ENCODE data around the gene ZNF576. TPM values are rescaled to one million over a fixed set of nuclear protein-coding genes. Genes with fewer than 3 reads are reported as not detected.

ZNF576 gene
- total and polyA plus RNA-seq, 2 of the 13 experiments (the other 11 are each of a cell fraction or from before 2014, with no cell fraction given), result 7.2 to 9.6 TPM

- TF ChIP-seq, protein P1, sequence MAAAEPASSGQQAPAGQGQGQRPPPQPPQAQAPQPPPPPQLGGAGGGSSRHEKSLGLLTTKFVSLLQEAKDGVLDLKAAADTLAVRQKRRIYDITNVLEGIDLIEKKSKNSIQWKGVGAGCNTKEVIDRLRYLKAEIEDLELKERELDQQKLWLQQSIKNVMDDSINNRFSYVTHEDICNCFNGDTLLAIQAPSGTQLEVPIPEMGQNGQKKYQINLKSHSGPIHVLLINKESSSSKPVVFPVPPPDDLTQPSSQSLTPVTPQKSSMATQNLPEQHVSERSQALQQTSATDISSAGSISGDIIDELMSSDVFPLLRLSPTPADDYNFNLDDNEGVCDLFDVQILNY (CRISPR knock-in tag; conservative IDR thresholded peaks at IDR 0.05), result peak; percentile 92
- TF ChIP-seq ZFP1 (CRISPR knock-in tag; IDR thresholded peaks at IDR 0.05) (0 out of 2 replicates have a peak, but pooled peaks have one; percentile 12), NFYC (CRISPR knock-in tag; IDR thresholded peaks at IDR 0.05) (peak; percentile 69), ZNF335 (CRISPR knock-in tag; IDR thresholded peaks at IDR 0.05) (peak; percentile 99), ZNF788 (CRISPR knock-in tag; IDR thresholded peaks at IDR 0.05; ENCODE audit: borderline replicate concordance) (no peak), ATF1 (CRISPR knock-in tag; IDR thresholded peaks at IDR 0.05) (peak; percentile 86), GABPB1 (CRISPR knock-in tag; IDR thresholded peaks at IDR 0.05) (peak; percentile 83), ZMYM4 (CRISPR knock-in tag; IDR thresholded peaks at IDR 0.05) (peak; percentile 31; the same call in 1 of the 2 replicates), CREB1 (IDR thresholded peaks at IDR 0.05) (peak; percentile 92), CREB1 (CRISPR knock-in tag; IDR thresholded peaks at IDR 0.05) (peak; percentile 90), NR2C2 (CRISPR knock-in tag; IDR thresholded peaks at IDR 0.05; ENCODE audit: borderline replicate concordance) (no peak), ATF4 (CRISPR knock-in tag; IDR thresholded peaks at IDR 0.05) (no peak)
- TF ChIP-seq, protein P2, sequence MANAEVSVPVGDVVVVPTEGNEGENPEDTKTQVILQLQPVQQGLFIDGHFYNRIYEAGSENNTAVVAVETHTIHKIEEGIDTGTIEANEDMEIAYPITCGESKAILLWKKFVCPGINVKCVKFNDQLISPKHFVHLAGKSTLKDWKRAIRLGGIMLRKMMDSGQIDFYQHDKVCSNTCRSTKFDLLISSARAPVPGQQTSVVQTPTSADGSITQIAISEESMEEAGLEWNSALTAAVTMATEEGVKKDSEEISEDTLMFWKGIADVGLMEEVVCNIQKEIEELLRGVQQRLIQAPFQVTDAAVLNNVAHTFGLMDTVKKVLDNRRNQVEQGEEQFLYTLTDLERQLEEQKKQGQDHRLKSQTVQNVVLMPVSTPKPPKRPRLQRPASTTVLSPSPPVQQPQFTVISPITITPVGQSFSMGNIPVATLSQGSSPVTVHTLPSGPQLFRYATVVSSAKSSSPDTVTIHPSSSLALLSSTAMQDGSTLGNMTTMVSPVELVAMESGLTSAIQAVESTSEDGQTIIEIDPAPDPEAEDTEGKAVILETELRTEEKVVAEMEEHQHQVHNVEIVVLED (CRISPR knock-in tag; IDR thresholded peaks at IDR 0.05; ENCODE audit: borderline replicate concordance), result peak; percentile 73; the same call in 1 of the 2 replicates
- TF ChIP-seq, protein P3, sequence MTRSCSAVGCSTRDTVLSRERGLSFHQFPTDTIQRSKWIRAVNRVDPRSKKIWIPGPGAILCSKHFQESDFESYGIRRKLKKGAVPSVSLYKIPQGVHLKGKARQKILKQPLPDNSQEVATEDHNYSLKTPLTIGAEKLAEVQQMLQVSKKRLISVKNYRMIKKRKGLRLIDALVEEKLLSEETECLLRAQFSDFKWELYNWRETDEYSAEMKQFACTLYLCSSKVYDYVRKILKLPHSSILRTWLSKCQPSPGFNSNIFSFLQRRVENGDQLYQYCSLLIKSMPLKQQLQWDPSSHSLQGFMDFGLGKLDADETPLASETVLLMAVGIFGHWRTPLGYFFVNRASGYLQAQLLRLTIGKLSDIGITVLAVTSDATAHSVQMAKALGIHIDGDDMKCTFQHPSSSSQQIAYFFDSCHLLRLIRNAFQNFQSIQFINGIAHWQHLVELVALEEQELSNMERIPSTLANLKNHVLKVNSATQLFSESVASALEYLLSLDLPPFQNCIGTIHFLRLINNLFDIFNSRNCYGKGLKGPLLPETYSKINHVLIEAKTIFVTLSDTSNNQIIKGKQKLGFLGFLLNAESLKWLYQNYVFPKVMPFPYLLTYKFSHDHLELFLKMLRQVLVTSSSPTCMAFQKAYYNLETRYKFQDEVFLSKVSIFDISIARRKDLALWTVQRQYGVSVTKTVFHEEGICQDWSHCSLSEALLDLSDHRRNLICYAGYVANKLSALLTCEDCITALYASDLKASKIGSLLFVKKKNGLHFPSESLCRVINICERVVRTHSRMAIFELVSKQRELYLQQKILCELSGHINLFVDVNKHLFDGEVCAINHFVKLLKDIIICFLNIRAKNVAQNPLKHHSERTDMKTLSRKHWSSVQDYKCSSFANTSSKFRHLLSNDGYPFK (CRISPR knock-in tag; IDR thresholded peaks at IDR 0.05; ENCODE audit: borderline replicate concordance), result 0 out of 2 replicates have a peak, but pooled peaks have one; percentile 35
- TF ChIP-seq, protein P4, sequence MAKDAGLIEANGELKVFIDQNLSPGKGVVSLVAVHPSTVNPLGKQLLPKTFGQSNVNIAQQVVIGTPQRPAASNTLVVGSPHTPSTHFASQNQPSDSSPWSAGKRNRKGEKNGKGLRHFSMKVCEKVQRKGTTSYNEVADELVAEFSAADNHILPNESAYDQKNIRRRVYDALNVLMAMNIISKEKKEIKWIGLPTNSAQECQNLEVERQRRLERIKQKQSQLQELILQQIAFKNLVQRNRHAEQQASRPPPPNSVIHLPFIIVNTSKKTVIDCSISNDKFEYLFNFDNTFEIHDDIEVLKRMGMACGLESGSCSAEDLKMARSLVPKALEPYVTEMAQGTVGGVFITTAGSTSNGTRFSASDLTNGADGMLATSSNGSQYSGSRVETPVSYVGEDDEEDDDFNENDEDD (CRISPR knock-in tag; IDR thresholded peaks at IDR 0.05; ENCODE audit: borderline replicate concordance), result peak; percentile 88
- TF ChIP-seq, protein P5, sequence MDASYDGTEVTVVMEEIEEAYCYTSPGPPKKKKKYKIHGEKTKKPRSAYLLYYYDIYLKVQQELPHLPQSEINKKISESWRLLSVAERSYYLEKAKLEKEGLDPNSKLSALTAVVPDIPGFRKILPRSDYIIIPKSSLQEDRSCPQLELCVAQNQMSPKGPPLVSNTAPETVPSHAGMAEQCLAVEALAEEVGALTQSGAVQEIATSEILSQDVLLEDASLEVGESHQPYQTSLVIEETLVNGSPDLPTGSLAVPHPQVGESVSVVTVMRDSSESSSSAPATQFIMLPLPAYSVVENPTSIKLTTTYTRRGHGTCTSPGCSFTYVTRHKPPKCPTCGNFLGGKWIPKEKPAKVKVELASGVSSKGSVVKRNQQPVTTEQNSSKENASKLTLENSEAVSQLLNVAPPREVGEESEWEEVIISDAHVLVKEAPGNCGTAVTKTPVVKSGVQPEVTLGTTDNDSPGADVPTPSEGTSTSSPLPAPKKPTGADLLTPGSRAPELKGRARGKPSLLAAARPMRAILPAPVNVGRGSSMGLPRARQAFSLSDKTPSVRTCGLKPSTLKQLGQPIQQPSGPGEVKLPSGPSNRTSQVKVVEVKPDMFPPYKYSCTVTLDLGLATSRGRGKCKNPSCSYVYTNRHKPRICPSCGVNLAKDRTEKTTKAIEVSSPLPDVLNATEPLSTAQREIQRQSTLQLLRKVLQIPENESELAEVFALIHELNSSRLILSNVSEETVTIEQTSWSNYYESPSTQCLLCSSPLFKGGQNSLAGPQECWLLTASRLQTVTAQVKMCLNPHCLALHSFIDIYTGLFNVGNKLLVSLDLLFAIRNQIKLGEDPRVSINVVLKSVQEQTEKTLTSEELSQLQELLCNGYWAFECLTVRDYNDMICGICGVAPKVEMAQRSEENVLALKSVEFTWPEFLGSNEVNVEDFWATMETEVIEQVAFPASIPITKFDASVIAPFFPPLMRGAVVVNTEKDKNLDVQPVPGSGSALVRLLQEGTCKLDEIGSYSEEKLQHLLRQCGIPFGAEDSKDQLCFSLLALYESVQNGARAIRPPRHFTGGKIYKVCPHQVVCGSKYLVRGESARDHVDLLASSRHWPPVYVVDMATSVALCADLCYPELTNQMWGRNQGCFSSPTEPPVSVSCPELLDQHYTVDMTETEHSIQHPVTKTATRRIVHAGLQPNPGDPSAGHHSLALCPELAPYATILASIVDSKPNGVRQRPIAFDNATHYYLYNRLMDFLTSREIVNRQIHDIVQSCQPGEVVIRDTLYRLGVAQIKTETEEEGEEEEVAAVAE (CRISPR knock-in tag; IDR thresholded peaks at IDR 0.05; ENCODE audit: borderline replicate concordance), result peak; percentile 97
Observed at GRCh38 chr19:43575156-43575950, 21.0 kb upstream of the ZNF576 start, which contains the start of the genes PINLYP and XRCC1 (continued).
